Measurements from ENCODE around the gene TRIM48.
"Not testable (repeated sequence)": the region's sequence is repeated elsewhere in the genome, so short reads cannot be mapped to it uniquely, and the experiment has no call there.

Gene TRIM48

DNA sequence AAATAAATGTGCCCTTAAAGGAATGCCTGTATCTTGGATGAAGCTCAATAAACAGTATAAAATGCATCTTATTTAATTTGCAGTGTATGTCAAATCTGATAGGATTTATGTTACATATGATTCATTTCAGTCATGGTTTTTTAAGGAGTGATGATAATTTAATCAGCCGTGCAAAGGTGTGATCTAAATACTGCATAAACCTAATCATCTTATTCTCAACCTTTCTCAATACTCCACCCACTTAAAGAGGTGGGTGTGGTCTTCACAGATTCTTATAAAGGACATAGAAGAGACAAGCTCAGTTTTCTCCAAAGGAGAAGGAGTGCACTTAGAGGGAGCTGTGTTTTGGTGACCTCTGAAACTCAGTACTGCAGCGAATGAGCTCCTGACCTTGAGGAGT lies at the start of gene TRIM48:
TRIM48 (plus strand) TSS at position 301 of the 400 bp plus-strand sequence. CDS start 113 bp downstream, outside the sequence.
- H3K4me3 ChIP-seq (ENCODE audit: low read depth, low read length) = not testable (repeated sequence)

- not testable (repeated sequence) for H3K4me3 ChIP-seq (ENCODE audit: low read depth, low read length)
Observed at GRCh38 chr11:55238316-55238715, 23.6 kb upstream of the TRIM48 start.

GRCh38 chr11:55263081-55263480 lies 1.1 kb downstream of the TRIM48 start:
- H3K4me3 ChIP-seq (ENCODE audit: low read depth, low read length) = no peak overlapping the region
